ENCODE measurements around the gene MOGAT2. TPM values are rescaled to one million over a fixed set of nuclear protein-coding genes. Genes with fewer than 3 reads are reported as not detected.
"Not testable (repeated sequence)": the region's sequence is repeated elsewhere in the genome, so short reads cannot be mapped to it uniquely, and the experiment has no call there.

MOGAT2 gene
- total RNA-seq, 1 experiment from 2014 or later: 0.39 TPM

DNA sequence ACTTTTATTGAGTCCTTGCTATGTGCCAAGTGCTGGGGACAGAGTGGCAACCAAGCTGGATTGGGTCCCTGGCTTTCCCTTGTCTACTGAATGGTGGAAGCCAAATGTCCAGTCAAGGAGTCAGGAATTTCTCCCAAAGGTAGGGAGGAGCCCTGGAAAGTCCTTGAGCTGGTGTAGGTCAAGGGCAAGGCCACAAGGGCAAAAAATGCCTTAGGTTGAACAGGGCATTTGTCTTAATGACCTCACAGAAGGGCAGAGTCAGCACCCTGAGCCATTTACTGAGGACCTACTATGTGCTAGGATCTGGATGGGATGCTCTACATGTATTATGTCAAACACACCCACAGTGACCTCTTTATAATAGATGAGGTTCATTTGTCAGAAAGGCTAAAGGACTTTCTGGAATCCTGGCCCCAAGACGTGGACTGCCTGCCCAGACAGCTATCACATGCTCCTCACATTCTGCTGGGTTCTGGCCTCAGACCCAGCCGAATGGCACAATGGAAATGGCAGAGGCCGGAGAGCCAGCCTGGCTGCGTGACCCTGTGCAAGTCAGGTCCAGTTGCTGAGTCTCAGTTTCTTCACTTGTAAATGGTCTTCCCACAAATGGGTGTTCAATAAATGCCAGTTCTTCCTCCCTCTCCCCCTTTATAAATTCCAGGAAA, 17.7 kb downstream of the MOGAT2 start:
- Histone ChIP-seq H3K4me1 (peaks cover 28% of the 10 kb centered on the region), H3K9me3 (peaks cover under 1% of the 10 kb centered on the region; the same call in 1 of the 2 replicates), H3K27me3 (replicated peaks; ENCODE audit: control insufficient read depth, insufficient read depth, low read length) (no peaks in the 10 kb centered on the region), H3K4me3 (ENCODE audit: low read depth, low read length) (no peak overlapping the region), H3K36me3 (ENCODE audit: control insufficient read depth, insufficient read depth, low read length) (no peaks in the 10 kb centered on the region)
- ChIA-PET CTCF (no interaction called here), POLR2A (no interaction called here)
- Mint-ChIP-seq H3K27ac (ENCODE audit: unreplicated experiment) (peak overlapping the region; percentile 71), H3K36me3 (ENCODE audit: insufficient read depth, unreplicated experiment) (peaks cover 5% of the 10 kb centered on the region), H3K4me3 (ENCODE audit: unreplicated experiment) (no peak overlapping the region), H3K27me3 (ENCODE audit: insufficient read depth, unreplicated experiment) (no peaks in the 10 kb centered on the region), H3K9me3 (ENCODE audit: unreplicated experiment) (no peaks in the 10 kb centered on the region), H3K4me1 (ENCODE audit: low read depth, unreplicated experiment) (peaks cover 20% of the 10 kb centered on the region)
- TF ChIP-seq, protein P1, sequence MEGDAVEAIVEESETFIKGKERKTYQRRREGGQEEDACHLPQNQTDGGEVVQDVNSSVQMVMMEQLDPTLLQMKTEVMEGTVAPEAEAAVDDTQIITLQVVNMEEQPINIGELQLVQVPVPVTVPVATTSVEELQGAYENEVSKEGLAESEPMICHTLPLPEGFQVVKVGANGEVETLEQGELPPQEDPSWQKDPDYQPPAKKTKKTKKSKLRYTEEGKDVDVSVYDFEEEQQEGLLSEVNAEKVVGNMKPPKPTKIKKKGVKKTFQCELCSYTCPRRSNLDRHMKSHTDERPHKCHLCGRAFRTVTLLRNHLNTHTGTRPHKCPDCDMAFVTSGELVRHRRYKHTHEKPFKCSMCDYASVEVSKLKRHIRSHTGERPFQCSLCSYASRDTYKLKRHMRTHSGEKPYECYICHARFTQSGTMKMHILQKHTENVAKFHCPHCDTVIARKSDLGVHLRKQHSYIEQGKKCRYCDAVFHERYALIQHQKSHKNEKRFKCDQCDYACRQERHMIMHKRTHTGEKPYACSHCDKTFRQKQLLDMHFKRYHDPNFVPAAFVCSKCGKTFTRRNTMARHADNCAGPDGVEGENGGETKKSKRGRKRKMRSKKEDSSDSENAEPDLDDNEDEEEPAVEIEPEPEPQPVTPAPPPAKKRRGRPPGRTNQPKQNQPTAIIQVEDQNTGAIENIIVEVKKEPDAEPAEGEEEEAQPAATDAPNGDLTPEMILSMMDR (IDR thresholded peaks at IDR 0.05; ENCODE audit: insufficient read depth in 1 of 2, low read depth in 1 of 2, low read length in 1 of 2, severe bottlenecking in 1 of 2, unreplicated experiment in 1 of 2): no peak
- intact Hi-C loops (cut with micrococcal nuclease; ENCODE audit: unreplicated experiment): no loop called here
- BruUV-seq (replicated peaks): no TSS peak
- peak in 1 of 2 experiments; percentile 19 for DNase-seq

DNA sequence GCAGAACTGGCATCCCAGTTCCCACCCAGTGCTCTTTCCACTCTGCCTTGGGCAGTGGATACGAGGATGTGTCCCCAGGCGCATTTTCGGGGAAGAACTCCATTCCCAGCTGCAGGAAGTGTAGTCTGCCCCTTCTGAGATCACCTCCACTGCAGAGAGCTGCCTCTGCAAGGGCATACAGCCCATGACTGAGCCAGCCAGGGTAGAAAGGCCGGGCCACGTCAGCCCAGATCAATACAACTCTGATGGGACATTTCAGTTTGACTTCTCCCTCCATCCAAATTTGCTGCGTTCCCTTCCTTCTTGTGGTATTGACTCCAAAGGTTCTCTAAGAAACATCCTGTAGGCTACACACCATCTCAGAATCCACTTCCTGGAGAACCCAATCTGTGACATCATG, 19.7 kb downstream of the MOGAT2 start:
- Histone ChIP-seq H3K36me3 (ENCODE audit: control insufficient read depth, insufficient read depth, low read length) (no peaks in the 10 kb centered on the region), H3K27me3 (replicated peaks; ENCODE audit: control insufficient read depth, insufficient read depth, low read length) (no peaks in the 10 kb centered on the region), H3K4me1 (peaks cover 28% of the 10 kb centered on the region), H3K4me3 (ENCODE audit: low read depth, low read length) (no peak overlapping the region), H3K9me3 (no peaks in the 10 kb centered on the region; the same call in 1 of the 2 replicates)
- ChIA-PET POLR2A (no interaction called here), CTCF (interaction anchor here (0.6 to 0.8 kb wide), 3 partner anchors 16 to 195 kb away, joined by 3 to 4 read pairs (median 3); no protein-coding TSS in a partner anchor)
- Mint-ChIP-seq H3K4me1 (ENCODE audit: low read depth, unreplicated experiment) (peaks cover 20% of the 10 kb centered on the region), H3K9me3 (ENCODE audit: unreplicated experiment) (no peaks in the 10 kb centered on the region), H3K36me3 (ENCODE audit: insufficient read depth, unreplicated experiment) (peaks cover 5% of the 10 kb centered on the region), H3K27me3 (ENCODE audit: insufficient read depth, unreplicated experiment) (no peaks in the 10 kb centered on the region), H3K27ac (ENCODE audit: unreplicated experiment) (no peak overlapping the region), H3K4me3 (ENCODE audit: unreplicated experiment) (no peak overlapping the region)
- TF ChIP-seq, protein P1 (IDR thresholded peaks at IDR 0.05; ENCODE audit: insufficient read depth in 1 of 2, low read depth in 1 of 2, low read length in 1 of 2, severe bottlenecking in 1 of 2, unreplicated experiment in 1 of 2): no peak
- no TSS peak for BruUV-seq (replicated peaks)
- intact Hi-C loops (cut with micrococcal nuclease; ENCODE audit: unreplicated experiment): no loop called here
- DNase-seq: peak in 1 of 2 experiments; percentile 19

DNA sequence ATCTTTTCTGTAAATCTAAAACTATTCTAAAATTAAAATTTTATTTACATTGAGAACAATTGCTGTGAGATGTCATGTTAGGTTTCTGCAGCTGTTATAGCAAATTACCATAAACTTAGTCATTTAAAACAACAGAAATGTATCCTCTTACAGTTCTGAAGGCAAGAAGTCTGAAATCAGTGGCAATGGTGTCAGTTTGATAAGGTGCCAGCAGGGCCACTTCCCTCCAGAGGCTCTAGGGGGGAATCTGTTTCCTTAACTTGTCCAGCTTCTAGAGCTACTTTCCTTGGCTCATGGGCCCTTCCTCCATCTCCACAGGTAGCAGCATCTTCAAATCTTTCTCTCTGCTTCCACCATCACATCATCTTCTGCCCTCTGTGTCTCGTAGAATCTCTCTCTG, 23.0 kb downstream of the MOGAT2 start:
- DNase-seq: no peak
- no peaks in the 10 kb centered on the region; the same call in 1 of the 2 replicates for H3K9me3 ChIP-seq
- Mint-ChIP-seq H3K4me1 (ENCODE audit: low read depth, unreplicated experiment) (peaks cover 24% of the 10 kb centered on the region), H3K4me3 (ENCODE audit: unreplicated experiment) (no peak overlapping the region), H3K27me3 (ENCODE audit: insufficient read depth, unreplicated experiment) (no peaks in the 10 kb centered on the region), H3K9me3 (ENCODE audit: unreplicated experiment) (no peaks in the 10 kb centered on the region), H3K36me3 (ENCODE audit: insufficient read depth, unreplicated experiment) (no peaks in the 10 kb centered on the region), H3K27ac (ENCODE audit: unreplicated experiment) (no peak overlapping the region)
- intact Hi-C loops (cut with micrococcal nuclease; ENCODE audit: unreplicated experiment): no loop called here
- H3K4me3 ChIP-seq (ENCODE audit: low read depth, low read length): no peak overlapping the region
- BruUV-seq (replicated peaks): no TSS peak
- no peaks in the 10 kb centered on the region for H3K36me3 ChIP-seq (ENCODE audit: control insufficient read depth, insufficient read depth, low read length)
- POLR2A ChIA-PET: no interaction called here
- no peaks in the 10 kb centered on the region for H3K27me3 ChIP-seq (replicated peaks; ENCODE audit: control insufficient read depth, insufficient read depth, low read length)
- CTCF ChIA-PET: interaction anchor here (0.6 kb wide), 2 partner anchors 35 to 1573 kb away, joined by 3 read pairs; no protein-coding TSS in a partner anchor
- H3K4me1 ChIP-seq: peaks cover 21% of the 10 kb centered on the region
- TF ChIP-seq, protein P1 (IDR thresholded peaks at IDR 0.05; ENCODE audit: insufficient read depth in 1 of 2, low read depth in 1 of 2, low read length in 1 of 2, severe bottlenecking in 1 of 2, unreplicated experiment in 1 of 2): no peak

DNA sequence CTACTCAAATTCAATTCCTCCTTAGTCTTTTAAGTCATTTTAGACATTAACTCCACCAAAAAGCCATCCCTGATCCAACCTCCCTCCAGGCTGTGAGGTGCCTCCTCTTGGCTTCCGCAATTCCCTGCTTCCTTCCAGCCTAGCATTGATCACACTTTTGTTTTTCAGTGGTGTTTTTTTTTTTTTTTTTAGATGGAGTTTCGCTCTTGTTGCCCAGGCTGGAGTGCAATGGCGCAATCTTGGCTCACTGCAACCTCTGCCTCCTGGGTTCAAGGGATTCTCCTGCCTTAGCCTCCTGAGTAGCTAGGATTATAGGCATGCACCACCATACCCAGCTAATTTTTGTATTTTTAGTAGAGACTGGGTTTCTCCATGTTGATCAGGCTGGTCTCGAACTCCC, 25.5 kb downstream of the MOGAT2 start:
- peaks cover 24% of the 10 kb centered on the region for H3K4me1 Mint-ChIP-seq (ENCODE audit: low read depth, unreplicated experiment)
- H3K36me3 Mint-ChIP-seq (ENCODE audit: insufficient read depth, unreplicated experiment); H3K27me3 Mint-ChIP-seq (ENCODE audit: insufficient read depth, unreplicated experiment); H3K27me3 ChIP-seq (replicated peaks; ENCODE audit: control insufficient read depth, insufficient read depth, low read length); H3K4me3 Mint-ChIP-seq (ENCODE audit: unreplicated experiment); CTCF ChIA-PET; intact Hi-C loops (cut with micrococcal nuclease; ENCODE audit: unreplicated experiment); H3K36me3 ChIP-seq (ENCODE audit: control insufficient read depth, insufficient read depth, low read length); POLR2A ChIA-PET; BruUV-seq (replicated peaks); H3K9me3 ChIP-seq; H3K27ac Mint-ChIP-seq (ENCODE audit: unreplicated experiment); H3K4me3 ChIP-seq (ENCODE audit: low read depth, low read length); H3K9me3 Mint-ChIP-seq (ENCODE audit: unreplicated experiment); DNase-seq: not testable (repeated sequence)
- peaks cover 21% of the 10 kb centered on the region for H3K4me1 ChIP-seq
